Skeletal muscle tissue (tissue), 4 donors: ENCODE data around the gene ZKSCAN7. TPM values are rescaled to one million over a fixed set of nuclear protein-coding genes. Genes with fewer than 3 reads are reported as not detected.
A peak's percentile ranks its signal among the peaks of the same experiment; 100 is the strongest.
"Not testable (repeated sequence)": the region's sequence is repeated elsewhere in the genome, so short reads cannot be mapped to it uniquely, and the experiment has no call there.

Experiments used
- H3K27ac ChIP-seq: one replicate; pipeline ENCODE4 v1.7.0; 2013; ENCODE audit warnings: mild to moderate bottlenecking, low read depth, low read length, inconsistent platforms
- H3K27me3 ChIP-seq, 3 donors: one replicate each; pipeline ENCODE4 v1.7.0; 2013; ENCODE audit warnings: low read length in 3 of 3; ENCODE audit not compliant: control insufficient read depth in 3 of 3, insufficient read depth in 3 of 3
- H3K36me3 ChIP-seq, 3 donors: one replicate each; pipeline ENCODE4 v1.7.0; 2013; ENCODE audit warnings: low read length in 3 of 3; ENCODE audit not compliant: control insufficient read depth in 3 of 3, insufficient read depth in 3 of 3
- H3K4me1 ChIP-seq, 3 donors: one replicate each; pipeline ENCODE4 v1.7.0; 2013; ENCODE audit warnings: low read length in 3 of 3, mild to moderate bottlenecking in 3 of 3; ENCODE audit not compliant: control insufficient read depth in 3 of 3, insufficient read depth in 3 of 3
- H3K4me3 ChIP-seq, 3 donors: one replicate each; pipeline ENCODE4 v1.7.0; 2013; ENCODE audit warnings: low read length in 3 of 3
- H3K9ac ChIP-seq, 3 donors: one replicate each; pipeline ENCODE4 v1.7.0; 2013; ENCODE audit warnings: low read length in 3 of 3, mild to moderate bottlenecking in 3 of 3, moderate library complexity in 2 of 3, low read depth in 1 of 3
- H3K9me3 ChIP-seq, 3 donors: one replicate each; pipeline ENCODE4 v1.7.0; 2013; ENCODE audit warnings: low read length in 3 of 3; ENCODE audit not compliant: control insufficient read depth in 3 of 3
- total RNA-seq: library from RNA; depleted of rRNA; stranded (reverse); fragments of >200 nt; gene quantifications from one replicate; pipeline ENCODE4 v1.2.3, GENCODE V29; 2014
- donor health status: Osteomylitis.

ZKSCAN7 gene
- total RNA-seq, 1 donor from 2014 or later: 15.7 TPM

GRCh38 chr3:44522494-44522933, 32.5 kb upstream of the ZKSCAN7 start:
- H3K9me3 ChIP-seq: no peaks in the 10 kb centered on the region
- H3K4me1 ChIP-seq: no peaks in the 10 kb centered on the region
- no peak overlapping the region for H3K27ac ChIP-seq
- no peak overlapping the region for H3K4me3 ChIP-seq
- H3K36me3 ChIP-seq: no peaks in the 10 kb centered on the region
- H3K9ac ChIP-seq: no peak overlapping the region
- H3K27me3 ChIP-seq: peaks cover 0 to 19% (median 8%) of the 10 kb centered on the region in 3 donors

- Histone ChIP-seq H3K36me3 (no peaks in the 10 kb centered on the region), H3K27ac (no peak overlapping the region), H3K9ac (no peak overlapping the region), H3K9me3 (no peaks in the 10 kb centered on the region), H3K27me3 (peaks cover 4 to 20% (median 11%) of the 10 kb centered on the region in 3 donors), H3K4me1 (no peaks in the 10 kb centered on the region), H3K4me3 (no peak overlapping the region)
Observed at GRCh38 chr3:44525060-44525459, 29.9 kb upstream of the ZKSCAN7 start.

GRCh38 chr3:44529927-44530326, 25.1 kb upstream of the ZKSCAN7 start:
- Histone ChIP-seq H3K27me3 (peaks cover 6 to 8% (median 8%) of the 10 kb centered on the region in 3 donors), H3K4me3 (no peak overlapping the region), H3K27ac (no peak overlapping the region), H3K9me3 (no peaks in the 10 kb centered on the region), H3K9ac (no peak overlapping the region), H3K4me1 (no peaks in the 10 kb centered on the region), H3K36me3 (no peaks in the 10 kb centered on the region)

GRCh38 chr3:44530911-44531310, 24.1 kb upstream of the ZKSCAN7 start:
- Histone ChIP-seq H3K9ac (no peak overlapping the region), H3K4me3 (no peak overlapping the region), H3K9me3 (no peaks in the 10 kb centered on the region), H3K27ac (no peak overlapping the region), H3K4me1 (no peaks in the 10 kb centered on the region), H3K36me3 (no peaks in the 10 kb centered on the region), H3K27me3 (peaks cover 8 to 13% (median 13%) of the 10 kb centered on the region in 3 donors)

GRCh38 chr3:44534659-44535058, 20.3 kb upstream of the ZKSCAN7 start:
- H3K9ac ChIP-seq, H3K4me3 ChIP-seq, H3K27ac ChIP-seq, H3K4me1 ChIP-seq, H3K9me3 ChIP-seq, H3K36me3 ChIP-seq: not testable (repeated sequence)
- H3K27me3 ChIP-seq: peaks cover 7 to 21% (median 13%) of the 10 kb centered on the region in 3 donors

- Histone ChIP-seq H3K4me1 (no peaks in the 10 kb centered on the region), H3K9ac (no peak overlapping the region), H3K27ac (no peak overlapping the region), H3K27me3 (peaks cover 7 to 21% (median 13%) of the 10 kb centered on the region in 3 donors), H3K9me3 (no peaks in the 10 kb centered on the region), H3K36me3 (no peaks in the 10 kb centered on the region), H3K4me3 (no peak overlapping the region)
Observed at GRCh38 chr3:44535364-44535763, 19.6 kb upstream of the ZKSCAN7 start.

- not testable (repeated sequence) for H3K27ac ChIP-seq, H3K9me3 ChIP-seq, H3K27me3 ChIP-seq, H3K4me1 ChIP-seq, H3K4me3 ChIP-seq, H3K9ac ChIP-seq, H3K36me3 ChIP-seq
Observed at GRCh38 chr3:44544811-44545210, 10.2 kb upstream of the ZKSCAN7 start.

GRCh38 chr3:44555723-44556122, 730 bp downstream of the ZKSCAN7 start:
- H3K4me3 ChIP-seq: peak overlapping the region; percentile 88 to 97 (median 90)

GRCh38 chr3:44557074-44557473, 2.1 kb downstream of the ZKSCAN7 start:
- Histone ChIP-seq H3K9me3 (peaks cover 0 to 3% (median 0%) of the 10 kb centered on the region in 3 donors), H3K27me3 (peaks cover 0 to 5% (median 2%) of the 10 kb centered on the region in 3 donors), H3K36me3 (peaks cover 2 to 10% (median 6%) of the 10 kb centered on the region in 3 donors), H3K9ac (no peak overlapping the region), H3K4me3 (no peak overlapping the region), H3K4me1 (peaks cover 5 to 17% (median 6%) of the 10 kb centered on the region in 3 donors), H3K27ac (no peak overlapping the region)

More at GRCh38 chr3:44555723-44556122, 730 bp downstream of the ZKSCAN7 start:
- no peak overlapping the region for H3K27ac ChIP-seq
- peaks cover 5 to 17% (median 6%) of the 10 kb centered on the region in 3 donors for H3K4me1 ChIP-seq
- peak overlapping the region; percentile 66 to 86 (median 73) for H3K9ac ChIP-seq
- H3K36me3 ChIP-seq: peaks cover 2 to 7% (median 6%) of the 10 kb centered on the region in 3 donors
- peaks cover 0 to 7% (median 7%) of the 10 kb centered on the region in 3 donors for H3K27me3 ChIP-seq
- H3K9me3 ChIP-seq: peaks cover 0 to 3% (median 0%) of the 10 kb centered on the region in 3 donors

- Histone ChIP-seq H3K9ac (no peak overlapping the region), H3K9me3 (no peaks in the 10 kb centered on the region), H3K4me1 (peaks cover under 1 to 2% (median under 1%) of the 10 kb centered on the region in 3 donors), H3K36me3 (peaks cover 9 to 16% (median 11%) of the 10 kb centered on the region in 3 donors), H3K4me3 (no peak overlapping the region), H3K27ac (no peak overlapping the region), H3K27me3 (no peaks in the 10 kb centered on the region)
Observed at GRCh38 chr3:44561076-44561475, 6.1 kb downstream of the ZKSCAN7 start.
